GM23248 (cell line): ENCODE measurements around the gene S100A7A. TPM values are rescaled to one million over a fixed set of nuclear protein-coding genes. Genes with fewer than 3 reads are reported as not detected.

Experiments used
- DNase-seq: peaks from one replicate; pipeline ENCODE4 v3.0.0-alpha.2; 2015
- H2AFZ ChIP-seq: fragments of 200-600 bp; sonication (generic); 2 replicates; pipeline ENCODE4 v1.6.1; 2016; ENCODE audit warnings: antibody characterized with exemption
- H3F3A ChIP-seq: fragments of 200-600 bp; sonication (generic); 2 replicates; pipeline ENCODE4 v1.6.1; 2016; ENCODE audit warnings: mild to moderate bottlenecking, antibody characterized with exemption, mixed run types; ENCODE audit not compliant: insufficient read depth
- H3K27ac ChIP-seq: fragments of 200-600 bp; sonication (generic); 2 replicates; pipeline ENCODE4 v1.5.1; 2016; ENCODE audit warnings: mild to moderate bottlenecking
- H3K27me3 ChIP-seq: fragments of 200-600 bp; sonication (generic); replicated peaks from 2 replicates; pipeline ENCODE4 v1.6.1; 2016; ENCODE audit warnings: mild to moderate bottlenecking; ENCODE audit not compliant: insufficient read depth
- H3K36me3 ChIP-seq: fragments of 200-600 bp; sonication (generic); 2 replicates; pipeline ENCODE4 v1.6.1; 2016; ENCODE audit warnings: low read depth, mild to moderate bottlenecking
- H3K4me1 ChIP-seq: fragments of 200-600 bp; sonication (generic); 2 replicates; pipeline ENCODE4 v1.6.1; 2016; ENCODE audit warnings: mild to moderate bottlenecking; ENCODE audit not compliant: insufficient read depth
- H3K4me2 ChIP-seq: fragments of 200-600 bp; sonication (generic); one replicate; pipeline ENCODE4 v1.6.1; 2016; ENCODE audit warnings: mild to moderate bottlenecking; ENCODE audit not compliant: unreplicated experiment
- H3K4me3 ChIP-seq: fragments of 200-600 bp; sonication (generic); 2 replicates; pipeline ENCODE4 v1.5.1; 2016; ENCODE audit warnings: mild to moderate bottlenecking
- H3K79me2 ChIP-seq: fragments of 200-600 bp; sonication (generic); 2 replicates; pipeline ENCODE4 v1.6.1; 2016; ENCODE audit warnings: mild to moderate bottlenecking; ENCODE audit not compliant: insufficient read depth
- H3K9ac ChIP-seq: fragments of 200-600 bp; sonication (generic); 2 replicates; pipeline ENCODE4 v1.6.1; 2016; ENCODE audit warnings: mild to moderate bottlenecking
- H3K9me2 ChIP-seq: fragments of 200-600 bp; sonication (generic); 2 replicates; pipeline ENCODE4 v1.6.1; 2016; ENCODE audit warnings: mixed run types, mild to moderate bottlenecking, moderate library complexity; ENCODE audit not compliant: insufficient read depth
- H3K9me3 ChIP-seq: fragments of 200-600 bp; sonication (generic); one replicate; pipeline ENCODE4 v1.6.1; 2017; ENCODE audit warnings: low read depth
- H4K20me1 ChIP-seq: fragments of 200-600 bp; sonication (generic); 2 replicates; pipeline ENCODE4 v1.6.0; 2016; ENCODE audit not compliant: insufficient read depth
- EZH2 ChIP-seq: fragments of 200-600 bp; sonication (generic); IDR thresholded peaks from 2 replicates; pipeline ENCODE4 v1.6.1; 2018; ENCODE audit warnings: antibody characterized with exemption, mild to moderate bottlenecking; ENCODE audit not compliant: insufficient read depth, poor library complexity, severe bottlenecking
- EZH2phosphoT487 ChIP-seq: fragments of 200-600 bp; sonication (generic); IDR thresholded peaks from 2 replicates; pipeline ENCODE4 v1.6.1; 2018; ENCODE audit warnings: antibody characterized with exemption, moderate library complexity, mild to moderate bottlenecking, low read depth; ENCODE audit not compliant: insufficient read depth
- WGBS, 2 experiments: methylation state at CpG; one replicate each; pipeline ENCODE4 v1.1.6; 2015 to 2017; ENCODE audit warnings: low lambda C conversion rate in 2 of 2, low coverage in 1 of 2; ENCODE audit errors: missing lambda C conversion rate in 2 of 2; 5-methylcytosine and 5-hydroxymethylcytosine counted together
- in situ Hi-C: fragments of 300-500 bp; cut with MboI; formaldehyde crosslinking; loops from 2 replicates; pipeline ENCODE4 v1.15.0; 2020
- polyA plus RNA-seq: library from polyadenylated mRNA; unstranded; fragments of >200 nt; fragmentation: Nextera tagmentation; extraction: Ambion mirVana; gene quantifications from 2 replicates; pipeline ENCODE4 v1.2.1, GENCODE V29; 2016
- total RNA-seq: library from RNA; depleted of rRNA; stranded (reverse); fragments of >200 nt; shearing (Covaris generic); gene quantifications from 2 replicates; pipeline ENCODE4 v1.2.3, GENCODE V29; 2014

S100A7A gene
- total and polyA plus RNA-seq, 2 experiments from 2014 or later: not detected

DNA sequence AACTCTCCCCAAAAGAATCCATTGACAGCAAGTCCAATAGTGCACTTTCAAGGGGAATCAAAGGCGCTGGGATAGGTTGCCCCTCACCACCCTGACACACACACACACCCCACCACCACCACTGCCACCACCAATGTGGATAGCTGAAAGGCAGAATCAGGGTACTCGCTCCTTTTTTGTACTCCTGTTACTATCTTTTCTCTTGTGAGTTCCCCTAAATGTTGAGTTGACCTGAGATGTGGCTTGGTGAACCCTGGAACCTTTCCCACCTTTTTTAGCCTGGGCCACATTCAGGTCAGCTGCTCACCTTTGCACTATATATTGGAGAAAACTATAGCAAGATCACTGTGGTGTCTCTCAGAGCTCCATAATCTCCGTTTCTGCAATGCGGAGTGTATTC lies 29.3 kb upstream of the S100A7A start:
- Histone ChIP-seq H3K27ac (no peak overlapping the region), H4K20me1 (no peaks in the 10 kb centered on the region), H3K27me3 (peaks cover 24% of the 10 kb centered on the region), H3K36me3 (no peaks in the 10 kb centered on the region), H3K79me2 (no peaks in the 10 kb centered on the region), H3K4me3 (no peak overlapping the region), H3K9ac (no peak overlapping the region), H3K9me2 (no peaks in the 10 kb centered on the region), H2AFZ (no peak overlapping the region), H3F3A (no peaks in the 10 kb centered on the region), H3K4me1 (no peaks in the 10 kb centered on the region), H3K4me2 (no peak overlapping the region), H3K9me3 (no peaks in the 10 kb centered on the region)
- 41 to 53% methylated on average over 4 of the region's 4 CpGs for WGBS, 2 experiments
- in situ Hi-C loops: no loop called here
- TF ChIP-seq EZH2phosphoT487: no peak
- no peak for TF ChIP-seq EZH2
- no peak for DNase-seq

GRCh38 chr1:153387785-153388184 lies 28.5 kb upstream of the S100A7A start:
- Histone ChIP-seq H3K9me3 (no peaks in the 10 kb centered on the region), H3K4me2 (no peak overlapping the region), H3K79me2 (no peaks in the 10 kb centered on the region), H4K20me1 (no peaks in the 10 kb centered on the region), H3K27me3 (peaks cover 28% of the 10 kb centered on the region), H3K27ac (no peak overlapping the region), H3K4me1 (no peaks in the 10 kb centered on the region), H3F3A (no peaks in the 10 kb centered on the region), H2AFZ (no peak overlapping the region), H3K4me3 (no peak overlapping the region), H3K9ac (no peak overlapping the region), H3K9me2 (no peaks in the 10 kb centered on the region), H3K36me3 (no peaks in the 10 kb centered on the region)
- TF ChIP-seq EZH2phosphoT487 (no peak), EZH2 (no peak)
- WGBS, 2 experiments: 35 to 36% methylated on average over 4 of the region's 4 CpGs
- in situ Hi-C loops: no loop called here
- no peak for DNase-seq

GRCh38 chr1:153389401-153389800 lies 26.9 kb upstream of the S100A7A start:
- H3K9ac ChIP-seq: no peak overlapping the region
- H3K27ac ChIP-seq: no peak overlapping the region
- DNase-seq: no peak
- no peak overlapping the region for H3K4me2 ChIP-seq
- H3K79me2 ChIP-seq: no peaks in the 10 kb centered on the region
- 29 to 33% methylated on average over 1 of the region's 1 CpG for WGBS, 2 experiments
- peaks cover 28% of the 10 kb centered on the region for H3K27me3 ChIP-seq
- H3K4me3 ChIP-seq: no peak overlapping the region
- no peaks in the 10 kb centered on the region for H4K20me1 ChIP-seq
- H3F3A ChIP-seq: no peaks in the 10 kb centered on the region
- TF ChIP-seq EZH2 (no peak), EZH2phosphoT487 (no peak)
- in situ Hi-C loops: no loop called here
- H2AFZ ChIP-seq: no peak overlapping the region
- no peaks in the 10 kb centered on the region for H3K9me2 ChIP-seq
- H3K9me3 ChIP-seq: no peaks in the 10 kb centered on the region
- H3K4me1 ChIP-seq: no peaks in the 10 kb centered on the region
- H3K36me3 ChIP-seq: no peaks in the 10 kb centered on the region

DNA sequence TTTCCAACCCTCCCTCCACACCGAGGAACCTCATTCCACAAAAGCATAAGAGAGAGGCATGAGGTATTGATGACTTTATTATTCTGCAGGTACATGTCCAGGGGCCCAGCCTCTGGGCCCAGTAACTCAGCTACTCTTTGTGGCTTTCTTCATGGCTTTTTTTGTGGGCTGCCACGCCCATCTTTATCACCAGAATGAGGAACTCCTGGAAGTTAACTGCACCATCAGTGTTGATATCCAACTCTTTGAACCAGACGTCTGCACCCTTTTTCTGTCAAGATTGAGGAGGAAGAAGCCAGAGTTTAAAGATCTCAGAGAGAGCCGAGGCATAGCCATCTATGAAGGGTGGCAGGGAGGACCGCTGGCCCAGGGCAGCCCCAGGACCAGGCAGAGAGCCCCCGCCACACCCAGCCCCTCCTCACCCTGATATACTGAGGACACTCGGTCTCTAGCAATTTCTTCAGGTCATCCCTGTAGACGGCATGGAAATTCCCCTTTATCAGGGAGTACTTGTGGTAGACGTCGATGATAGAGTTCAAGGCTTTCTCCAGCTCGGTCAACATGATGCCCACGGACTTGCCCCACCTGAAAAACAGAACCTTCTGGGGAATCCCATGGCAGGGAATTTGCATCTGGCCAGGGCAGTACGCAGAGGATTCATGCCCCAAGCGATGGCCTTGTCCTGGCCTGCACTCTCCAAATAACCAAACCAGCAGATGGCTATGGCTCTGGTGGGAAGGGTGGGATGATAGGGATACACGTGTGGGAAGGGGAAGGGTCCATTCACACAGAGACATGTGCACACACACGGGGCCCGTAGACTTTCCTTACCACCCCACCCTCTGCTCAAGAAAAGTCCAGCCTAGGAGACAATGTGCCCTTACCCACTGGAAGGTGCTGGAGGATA lies 26.1 kb upstream of the S100A7A start:
- Histone ChIP-seq H2AFZ (no peak overlapping the region), H3F3A (no peaks in the 10 kb centered on the region), H3K4me3 (no peak overlapping the region), H3K36me3 (no peaks in the 10 kb centered on the region), H3K9me2 (no peaks in the 10 kb centered on the region), H3K4me1 (no peaks in the 10 kb centered on the region), H3K9ac (no peak overlapping the region), H3K4me2 (no peak overlapping the region), H3K79me2 (no peaks in the 10 kb centered on the region), H3K27ac (no peak overlapping the region), H4K20me1 (no peaks in the 10 kb centered on the region), H3K9me3 (no peaks in the 10 kb centered on the region), H3K27me3 (peaks cover 28% of the 10 kb centered on the region)
- 32 to 35% methylated on average over 15 to 17 of the region's 17 CpGs for WGBS, 2 experiments
- DNase-seq: no peak
- TF ChIP-seq EZH2 (no peak), EZH2phosphoT487 (no peak)
- in situ Hi-C loops: no loop called here
